Measurements from ENCODE around the gene MCTP1.

MCTP1 gene

GRCh38 chr5:95035891-95036685 is 248.8 kb downstream of the MCTP1 start:
- no peak for TF ChIP-seq EGR1 (IDR thresholded peaks at IDR 0.05)
- TF ChIP-seq, protein P1, sequence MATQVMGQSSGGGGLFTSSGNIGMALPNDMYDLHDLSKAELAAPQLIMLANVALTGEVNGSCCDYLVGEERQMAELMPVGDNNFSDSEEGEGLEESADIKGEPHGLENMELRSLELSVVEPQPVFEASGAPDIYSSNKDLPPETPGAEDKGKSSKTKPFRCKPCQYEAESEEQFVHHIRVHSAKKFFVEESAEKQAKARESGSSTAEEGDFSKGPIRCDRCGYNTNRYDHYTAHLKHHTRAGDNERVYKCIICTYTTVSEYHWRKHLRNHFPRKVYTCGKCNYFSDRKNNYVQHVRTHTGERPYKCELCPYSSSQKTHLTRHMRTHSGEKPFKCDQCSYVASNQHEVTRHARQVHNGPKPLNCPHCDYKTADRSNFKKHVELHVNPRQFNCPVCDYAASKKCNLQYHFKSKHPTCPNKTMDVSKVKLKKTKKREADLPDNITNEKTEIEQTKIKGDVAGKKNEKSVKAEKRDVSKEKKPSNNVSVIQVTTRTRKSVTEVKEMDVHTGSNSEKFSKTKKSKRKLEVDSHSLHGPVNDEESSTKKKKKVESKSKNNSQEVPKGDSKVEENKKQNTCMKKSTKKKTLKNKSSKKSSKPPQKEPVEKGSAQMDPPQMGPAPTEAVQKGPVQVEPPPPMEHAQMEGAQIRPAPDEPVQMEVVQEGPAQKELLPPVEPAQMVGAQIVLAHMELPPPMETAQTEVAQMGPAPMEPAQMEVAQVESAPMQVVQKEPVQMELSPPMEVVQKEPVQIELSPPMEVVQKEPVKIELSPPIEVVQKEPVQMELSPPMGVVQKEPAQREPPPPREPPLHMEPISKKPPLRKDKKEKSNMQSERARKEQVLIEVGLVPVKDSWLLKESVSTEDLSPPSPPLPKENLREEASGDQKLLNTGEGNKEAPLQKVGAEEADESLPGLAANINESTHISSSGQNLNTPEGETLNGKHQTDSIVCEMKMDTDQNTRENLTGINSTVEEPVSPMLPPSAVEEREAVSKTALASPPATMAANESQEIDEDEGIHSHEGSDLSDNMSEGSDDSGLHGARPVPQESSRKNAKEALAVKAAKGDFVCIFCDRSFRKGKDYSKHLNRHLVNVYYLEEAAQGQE (IDR thresholded peaks at IDR 0.05; ENCODE audit: low read depth), result no peak
- no peak for TF ChIP-seq FOXM1 (IDR thresholded peaks at IDR 0.05; ENCODE audit: borderline replicate concordance, low read depth)

DNA sequence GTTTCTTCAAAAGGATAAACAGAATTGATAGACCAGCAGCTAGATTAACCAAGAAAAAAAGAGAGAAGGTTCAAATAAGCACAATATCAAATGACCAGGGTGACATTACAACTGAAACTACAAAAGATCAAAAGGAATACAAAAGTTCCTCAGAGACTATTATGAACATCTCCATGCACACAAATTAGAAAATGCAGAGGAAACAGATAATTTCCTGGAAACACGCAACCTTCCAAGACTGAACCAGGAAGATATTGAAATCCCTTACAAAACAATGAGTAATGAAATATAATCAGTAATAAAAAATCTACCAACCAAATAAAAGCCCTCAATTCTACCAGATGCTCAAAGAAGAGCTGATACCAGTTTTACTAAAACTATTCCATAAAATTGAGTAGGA is 252.1 kb downstream of the MCTP1 start:
- TF ChIP-seq MAX (IDR thresholded peaks at IDR 0.05) (no peak), TEAD4 (IDR thresholded peaks at IDR 0.05) (no peak), TAF1 (IDR thresholded peaks at IDR 0.05; ENCODE audit: low read depth) (no peak)

DNA sequence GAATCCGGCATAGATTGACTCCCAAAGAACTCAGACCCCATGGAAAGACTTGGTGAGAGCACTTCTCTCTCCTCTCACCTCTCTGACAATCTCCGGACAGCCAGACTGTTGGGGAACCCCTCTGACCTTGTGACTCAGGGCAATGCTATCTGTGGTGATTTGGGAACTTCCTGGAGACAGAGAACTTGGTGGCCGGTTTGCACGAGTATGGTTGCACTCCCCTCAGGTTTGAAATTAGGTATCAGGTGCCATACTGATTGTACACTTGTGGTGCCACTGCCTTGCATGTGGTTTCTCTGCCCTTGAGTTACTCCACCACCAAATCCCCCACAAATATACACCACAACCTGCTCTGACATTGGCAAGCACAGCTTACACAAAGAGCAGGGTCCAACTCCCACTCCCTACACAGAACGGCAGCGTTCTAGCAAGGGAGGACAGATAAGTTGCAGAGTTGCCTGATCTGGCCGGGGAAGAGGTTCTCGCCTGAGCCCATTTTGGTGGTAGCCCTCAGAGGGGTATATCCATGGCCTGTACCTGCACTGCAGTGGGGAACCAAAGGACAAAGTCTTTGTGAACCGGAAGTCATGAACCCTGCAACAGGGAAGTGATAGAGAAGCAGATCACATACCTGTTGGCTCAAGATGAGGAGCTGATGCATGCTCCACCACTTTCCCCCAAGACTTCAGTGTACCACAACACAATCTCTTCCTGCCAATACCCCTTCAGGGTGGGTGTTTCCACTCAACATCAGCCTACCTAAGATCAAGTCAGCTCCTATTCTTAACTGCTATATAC is 255.1 kb downstream of the MCTP1 start:
- no peak for TF ChIP-seq MAX (IDR thresholded peaks at IDR 0.05)
- TF ChIP-seq, protein P2, sequence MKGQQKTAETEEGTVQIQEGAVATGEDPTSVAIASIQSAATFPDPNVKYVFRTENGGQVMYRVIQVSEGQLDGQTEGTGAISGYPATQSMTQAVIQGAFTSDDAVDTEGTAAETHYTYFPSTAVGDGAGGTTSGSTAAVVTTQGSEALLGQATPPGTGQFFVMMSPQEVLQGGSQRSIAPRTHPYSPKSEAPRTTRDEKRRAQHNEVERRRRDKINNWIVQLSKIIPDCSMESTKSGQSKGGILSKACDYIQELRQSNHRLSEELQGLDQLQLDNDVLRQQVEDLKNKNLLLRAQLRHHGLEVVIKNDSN (IDR thresholded peaks at IDR 0.05), result no peak
- TF ChIP-seq, protein P1 (IDR thresholded peaks at IDR 0.05; ENCODE audit: low read depth), result no peak
- no peak for TF ChIP-seq TAF1 (IDR thresholded peaks at IDR 0.05; ENCODE audit: low read depth)
- TF ChIP-seq TCF12 (IDR thresholded peaks at IDR 0.05; ENCODE audit: low read depth), result no peak
- no peak for TF ChIP-seq NFIC (IDR thresholded peaks at IDR 0.05)
- TF ChIP-seq CEBPB (IDR thresholded peaks at IDR 0.05), result no peak
- TF ChIP-seq FOXM1 (IDR thresholded peaks at IDR 0.05; ENCODE audit: borderline replicate concordance, low read depth), result no peak
- no peak for TF ChIP-seq YY1 (IDR thresholded peaks at IDR 0.05; ENCODE audit: low read depth)
- no peak for TF ChIP-seq CREB1 (IDR thresholded peaks at IDR 0.05; ENCODE audit: low read depth)
- no peak for TF ChIP-seq RAD21 (IDR thresholded peaks at IDR 0.05; ENCODE audit: low read depth)
- no peak for TF ChIP-seq TEAD4 (IDR thresholded peaks at IDR 0.05)

DNA sequence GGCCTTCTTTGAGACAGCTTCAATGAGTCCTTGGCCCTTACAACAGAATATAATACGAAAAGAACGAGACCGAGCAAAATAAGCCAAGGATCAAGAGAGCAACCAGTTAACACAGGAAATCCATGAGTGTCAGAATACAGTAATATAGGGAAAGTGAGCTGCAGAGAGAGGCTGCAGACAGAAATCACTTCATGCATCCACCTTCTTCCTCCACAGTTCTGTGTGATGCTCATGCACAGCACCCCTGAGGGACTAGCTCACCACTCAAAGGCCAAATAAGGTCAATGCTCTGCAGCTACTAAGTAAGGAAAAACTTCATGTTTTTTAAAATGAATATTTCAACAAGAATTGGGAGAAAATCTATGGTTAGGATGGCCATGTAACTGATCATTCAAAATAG is 257.1 kb downstream of the MCTP1 start:
- TF ChIP-seq, protein P1 (IDR thresholded peaks at IDR 0.05; ENCODE audit: low read depth), result no peak
- no peak for TF ChIP-seq ZBTB7A (IDR thresholded peaks at IDR 0.05; ENCODE audit: low read depth)
- TF ChIP-seq MAX (IDR thresholded peaks at IDR 0.05), result no peak
- TF ChIP-seq YY1 (IDR thresholded peaks at IDR 0.05; ENCODE audit: low read depth), result no peak
- TF ChIP-seq CREB1 (IDR thresholded peaks at IDR 0.05; ENCODE audit: low read depth), result no peak
- TF ChIP-seq TAF1 (IDR thresholded peaks at IDR 0.05; ENCODE audit: low read depth), result no peak
- TF ChIP-seq EGR1 (IDR thresholded peaks at IDR 0.05), result no peak
- no peak for TF ChIP-seq RAD21 (IDR thresholded peaks at IDR 0.05; ENCODE audit: low read depth)
- no peak for TF ChIP-seq EP300 (IDR thresholded peaks at IDR 0.05; ENCODE audit: borderline replicate concordance)
- TF ChIP-seq CEBPB (IDR thresholded peaks at IDR 0.05), result no peak
- TF ChIP-seq, protein P2 (IDR thresholded peaks at IDR 0.05), result no peak
- TF ChIP-seq TEAD4 (IDR thresholded peaks at IDR 0.05), result no peak
- TF ChIP-seq TCF12 (IDR thresholded peaks at IDR 0.05; ENCODE audit: low read depth), result no peak
- no peak for TF ChIP-seq NFIC (IDR thresholded peaks at IDR 0.05)
- no peak for TF ChIP-seq FOXM1 (IDR thresholded peaks at IDR 0.05; ENCODE audit: borderline replicate concordance, low read depth)
